Measurements from ENCODE around the gene LARGE2.

Gene LARGE2

GRCh38 chr11:45917623-45918330 lies 4.7 kb upstream of the LARGE2 start, which contains the start of gene PEX16:
PEX16 (minus strand) TSS chr11:45917877; CDS start chr11:45917811, 66 bp downstream.
- DNase-seq: peak; percentile 95 to 96

GRCh38 chr11:45918331-45918941 lies 4.0 kb upstream of the LARGE2 start:
- DNase-seq: peak; percentile 46 to 59

GRCh38 chr11:45918962-45919675 lies 3.3 kb upstream of the LARGE2 start:
- DNase-seq: no peak

GRCh38 chr11:45919806-45920530 lies 2.5 kb upstream of the LARGE2 start:
- DNase-seq: no peak

GRCh38 chr11:45920531-45921477 lies 1.7 kb upstream of the LARGE2 start:
- DNase-seq: no peak

- DNase-seq: no peak
These were observed 663 bp upstream of the LARGE2 start for GRCh38 chr11:45921561-45922424.

GRCh38 chr11:45924036-45924915 lies 1.8 kb downstream of the LARGE2 start:
- DNase-seq: no peak

- no peak for DNase-seq
These were observed 2.5 kb downstream of the LARGE2 start for GRCh38 chr11:45924927-45925326.

GRCh38 chr11:45925550-45925949 lies 3.1 kb downstream of the LARGE2 start:
- no peak for DNase-seq

- no peak for DNase-seq
These were observed 3.5 kb downstream of the LARGE2 start for GRCh38 chr11:45926001-45926401.

GRCh38 chr11:45926536-45927331 lies 4.3 kb downstream of the LARGE2 start:
- no peak for DNase-seq

GRCh38 chr11:45927332-45927683 lies 4.9 kb downstream of the LARGE2 start:
- DNase-seq: no peak

- no peak for DNase-seq
These were observed 5.4 kb downstream of the LARGE2 start for GRCh38 chr11:45927684-45928413.

- DNase-seq: no peak
These were observed 6.2 kb downstream of the LARGE2 start for GRCh38 chr11:45928535-45929215.

GRCh38 chr11:45929486-45930030 lies 7.1 kb downstream of the LARGE2 start:
- no peak for DNase-seq

GRCh38 chr11:45930031-45930794 lies 7.8 kb downstream of the LARGE2 start:
- no peak for DNase-seq
